Hypothalamus (tissue), 51 donors: ENCODE results near the gene S1PR5.
"Not testable (repeated sequence)": the region's sequence is repeated elsewhere in the genome, so short reads cannot be mapped to it uniquely, and the experiment has no call there.

Experiments
- DNase-seq, 51 donors: peaks; one replicate each; lab custom pipeline; 2025; lab: John Stamatoyannopoulos, UW

The S1PR5 gene

GRCh38 chr19:10544753-10545251 lies 27.6 kb upstream of the S1PR5 start:
- DNase-seq: no peak

GRCh38 chr19:10544242-10544752 lies 27.1 kb upstream of the S1PR5 start:
- DNase-seq: peak in 4 of 51 donors; percentile 5 to 46 (median 34)

GRCh38 chr19:10543420-10544241 lies 26.4 kb upstream of the S1PR5 start, which contains the start of gene ATG4D:
TSS of gene ATG4D (plus strand) at chr19:10543904. CDS start at chr19:10544091, 187 bp downstream.
- DNase-seq: peak; percentile 13 to 87 (median 60)

GRCh38 chr19:10543059-10543419 lies 25.8 kb upstream of the S1PR5 start:
- no peak for DNase-seq

DNA sequence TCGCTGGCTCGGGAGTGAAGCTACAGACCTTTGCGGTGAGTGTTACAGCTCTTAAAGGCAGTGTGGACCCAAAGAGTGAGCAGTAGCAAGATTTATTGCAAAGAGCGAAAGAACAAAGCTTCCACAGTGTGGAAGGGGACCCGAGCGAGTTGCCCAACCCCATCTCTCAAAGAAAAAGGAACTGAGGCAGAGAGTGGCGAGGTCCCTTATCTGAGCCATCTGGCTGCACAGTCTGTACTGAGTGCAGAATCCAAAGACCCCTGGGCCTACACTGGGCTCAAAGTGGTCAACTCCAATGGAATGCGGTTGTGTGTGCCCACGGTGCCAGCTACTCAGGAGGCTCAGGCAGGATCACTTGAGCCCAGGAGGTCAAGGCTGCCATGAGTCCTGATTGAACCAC lies 21.8 kb upstream of the S1PR5 start:
- DNase-seq: not testable (repeated sequence)

DNA sequence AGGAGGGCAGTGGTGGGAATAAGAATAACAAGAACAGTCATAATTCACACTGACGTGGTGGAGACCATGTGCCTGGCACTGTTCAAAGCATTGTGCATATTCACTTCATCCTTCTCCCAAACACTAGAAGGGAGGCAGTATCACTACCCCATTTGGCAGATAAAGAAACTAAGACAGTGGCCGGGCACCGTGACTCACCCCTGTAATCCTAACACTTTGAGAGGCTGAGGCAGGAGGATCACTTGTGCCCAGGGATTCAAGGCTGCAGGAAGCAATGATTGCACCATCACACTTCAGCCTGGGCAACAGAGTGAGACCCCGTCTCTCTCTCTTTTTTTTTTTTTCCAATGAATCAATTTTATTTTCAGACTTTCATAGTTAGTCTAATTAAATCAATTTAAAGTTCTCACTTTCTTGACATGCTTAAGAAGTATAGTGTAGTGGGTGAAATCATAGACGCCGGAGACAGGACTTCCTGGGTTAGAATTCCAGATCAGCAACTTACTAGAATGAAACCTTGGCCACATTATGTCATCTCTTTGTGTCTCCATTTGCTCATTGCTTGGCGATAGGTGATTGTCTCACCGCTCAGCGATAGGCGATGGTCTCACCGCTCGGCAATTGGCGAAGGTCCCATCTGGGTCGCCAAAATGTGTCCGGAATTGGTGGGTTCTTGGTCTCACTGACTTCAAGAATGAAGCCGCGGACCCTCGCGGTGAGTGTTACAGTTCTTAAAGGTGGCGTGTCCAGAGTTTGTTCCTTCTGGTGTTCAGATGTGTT lies 21.1 kb upstream of the S1PR5 start:
- DNase-seq: no peak

- no peak for DNase-seq
These were observed 20.4 kb upstream of the S1PR5 start for GRCh38 chr19:10537668-10538067.

DNA sequence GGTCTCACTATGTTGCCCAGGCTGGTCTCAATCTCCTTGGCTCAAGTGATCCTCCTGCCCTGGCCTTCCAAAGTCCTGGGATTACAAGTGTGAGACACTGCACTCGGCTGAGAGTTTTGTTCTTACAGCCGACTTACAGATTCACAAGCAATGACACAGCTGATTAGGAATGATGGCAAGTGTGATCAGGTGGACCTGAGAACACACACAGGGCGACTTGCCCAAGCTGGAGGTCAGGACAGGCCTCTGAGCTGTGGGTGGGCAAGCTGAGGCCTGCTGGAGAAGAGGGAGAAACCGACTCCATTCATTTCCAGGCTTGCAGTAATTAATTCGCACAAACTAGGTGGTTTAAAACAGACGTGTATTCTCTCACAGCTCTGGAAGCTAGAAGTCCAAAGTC lies 18.4 kb upstream of the S1PR5 start:
- no peak for DNase-seq

DNA sequence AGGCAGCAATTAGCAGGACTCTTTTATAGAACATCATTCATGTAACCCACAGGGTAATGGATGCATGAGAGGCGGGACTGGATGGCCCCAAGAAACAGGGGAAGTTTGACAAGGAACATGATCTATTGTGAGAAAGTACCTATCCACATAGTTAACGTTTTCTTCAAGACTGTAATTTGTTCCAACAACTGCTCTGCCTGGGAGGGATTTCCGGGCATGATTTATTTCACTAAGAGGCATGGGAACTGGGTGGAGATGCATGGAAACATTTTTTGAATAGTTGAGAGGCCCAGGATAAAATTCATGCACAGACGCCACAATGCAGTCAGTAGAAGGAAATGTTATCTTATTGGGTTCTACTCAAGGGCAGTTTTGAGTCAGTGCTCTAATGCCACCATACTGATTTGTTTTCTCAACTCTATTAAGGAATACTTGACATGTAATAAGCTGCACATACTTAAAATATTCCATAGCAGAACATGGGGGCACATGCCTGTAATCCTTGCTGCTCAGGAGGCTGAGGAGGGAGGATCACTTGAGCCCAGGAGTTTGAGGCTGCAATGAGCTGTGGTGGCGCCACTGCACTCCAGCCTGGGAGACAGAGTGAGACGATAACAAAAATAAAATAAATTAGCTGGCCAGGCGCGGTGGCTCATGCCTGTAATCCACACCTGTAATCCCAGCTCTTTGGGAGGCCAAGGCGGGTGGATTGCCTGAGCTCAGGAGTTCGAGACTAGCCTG lies 16.6 kb upstream of the S1PR5 start:
- no peak for DNase-seq

- DNase-seq: no peak
These were observed 15.2 kb upstream of the S1PR5 start for GRCh38 chr19:10532457-10532856.

DNA sequence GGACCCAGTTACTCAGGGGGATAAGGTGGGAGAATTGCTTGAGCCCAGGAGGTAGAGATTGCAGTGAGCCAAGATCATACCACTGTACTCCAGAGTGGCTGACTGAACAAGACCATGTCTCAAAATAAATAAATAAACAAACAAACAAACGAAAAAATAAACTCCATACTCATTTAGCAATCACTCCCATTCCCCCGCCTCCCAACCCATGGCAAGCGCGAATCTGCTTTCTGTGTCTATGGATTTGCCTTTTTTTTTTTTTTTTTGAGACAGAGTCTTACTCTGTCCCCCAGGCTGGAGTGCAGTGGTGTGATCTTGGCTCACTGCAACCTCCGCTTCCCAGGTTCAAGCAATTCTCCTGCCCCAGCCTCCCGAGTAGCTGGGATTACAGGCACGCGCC lies 9.6 kb upstream of the S1PR5 start:
- not testable (repeated sequence) for DNase-seq

GRCh38 chr19:10525636-10526035 lies 8.4 kb upstream of the S1PR5 start:
- DNase-seq: no peak

DNA sequence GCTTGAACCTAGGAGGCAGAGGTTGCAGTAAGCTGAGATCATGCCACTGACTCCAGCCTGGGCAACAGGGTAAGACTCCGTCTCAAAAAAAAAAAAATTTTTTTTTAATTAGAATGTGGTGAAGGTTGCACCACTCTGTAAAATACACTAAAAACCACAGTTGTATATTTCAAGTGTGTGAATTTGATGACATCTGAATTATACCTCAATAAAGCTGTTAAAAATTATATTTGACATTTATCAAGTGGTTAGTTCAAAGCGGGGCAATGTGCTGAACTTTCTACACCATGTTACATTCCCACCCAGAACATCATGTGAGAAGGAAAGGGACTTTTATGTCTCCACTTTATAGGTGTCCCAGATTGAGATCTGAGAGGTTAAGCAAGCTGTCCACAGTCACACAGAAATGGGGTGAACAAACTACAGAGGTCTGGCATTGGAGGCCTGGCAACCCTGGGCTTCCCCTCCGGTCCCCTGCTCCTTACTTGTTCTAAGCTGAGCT lies 5.9 kb upstream of the S1PR5 start:
- no peak for DNase-seq

DNA sequence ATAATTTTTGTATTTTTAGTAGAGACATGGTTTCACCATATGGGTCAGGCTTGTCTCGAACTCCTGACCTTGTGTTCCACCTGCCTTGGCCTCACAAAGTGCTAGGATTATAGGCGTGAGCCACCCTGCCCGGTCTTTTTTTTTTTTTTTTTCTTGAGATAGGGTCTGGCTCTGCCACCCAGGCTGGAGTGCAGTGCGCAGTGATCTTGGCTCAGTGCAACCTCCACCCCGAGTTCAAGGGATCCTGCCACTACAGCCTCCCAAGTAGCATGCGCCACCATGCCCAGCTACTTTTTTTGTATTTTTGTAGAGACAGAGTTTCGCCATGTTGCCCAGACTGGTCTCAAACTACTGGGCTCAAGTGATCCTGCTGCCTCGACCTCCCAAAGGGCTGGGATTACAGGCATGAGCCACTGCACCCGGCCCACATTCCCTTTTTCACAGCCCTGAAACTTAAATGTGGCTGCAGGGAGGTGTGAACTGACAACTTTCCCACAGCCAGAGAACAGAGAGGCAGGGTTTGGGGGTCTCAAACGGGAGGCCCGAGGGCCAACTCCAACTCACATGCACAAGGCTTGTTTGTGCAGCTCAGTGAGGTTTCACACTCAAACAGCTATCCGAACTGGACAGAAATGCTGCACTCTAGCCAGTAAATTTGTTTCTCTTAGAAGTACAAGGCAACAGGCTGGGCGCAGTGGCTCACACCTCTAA lies 4.4 kb upstream of the S1PR5 start:
- DNase-seq: no peak

DNA sequence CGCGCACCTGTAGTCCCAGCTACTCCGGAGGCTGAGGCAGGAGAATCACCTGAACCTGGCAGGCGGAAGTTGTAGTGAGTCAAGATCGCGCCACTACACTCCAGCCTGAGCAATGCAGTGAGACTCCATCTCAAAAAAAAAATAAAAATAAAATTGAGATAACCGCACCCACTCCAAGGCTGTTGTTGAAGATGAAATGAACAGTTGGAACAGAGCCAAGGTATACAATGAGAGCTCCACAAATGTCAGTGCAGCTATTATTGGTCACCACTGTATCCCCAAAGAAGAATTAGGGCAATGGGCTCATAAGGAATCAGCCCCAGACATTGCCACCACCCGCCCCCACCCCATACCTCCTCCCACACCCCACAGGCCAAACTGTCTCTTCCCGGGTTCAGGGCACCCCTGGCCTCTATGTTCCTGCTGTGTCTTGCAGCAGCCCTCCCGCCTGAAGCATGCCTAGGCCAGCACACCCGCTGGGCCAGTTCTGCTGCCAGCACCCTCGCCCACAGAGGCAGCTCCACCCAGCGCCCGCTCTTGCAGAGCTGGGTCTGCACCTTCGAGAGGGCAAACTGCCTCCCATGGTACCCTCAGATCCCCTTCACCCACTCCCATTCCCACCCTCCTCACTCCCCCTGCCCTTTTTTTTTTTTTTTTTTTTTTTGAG lies 3.5 kb upstream of the S1PR5 start:
- no peak for DNase-seq

- DNase-seq: no peak
These were observed 2.2 kb upstream of the S1PR5 start for GRCh38 chr19:10519421-10519820.

GRCh38 chr19:10518444-10519361 lies 1.5 kb upstream of the S1PR5 start:
- peak in 18 of 51 donors; percentile 9 to 49 (median 22) for DNase-seq

DNA sequence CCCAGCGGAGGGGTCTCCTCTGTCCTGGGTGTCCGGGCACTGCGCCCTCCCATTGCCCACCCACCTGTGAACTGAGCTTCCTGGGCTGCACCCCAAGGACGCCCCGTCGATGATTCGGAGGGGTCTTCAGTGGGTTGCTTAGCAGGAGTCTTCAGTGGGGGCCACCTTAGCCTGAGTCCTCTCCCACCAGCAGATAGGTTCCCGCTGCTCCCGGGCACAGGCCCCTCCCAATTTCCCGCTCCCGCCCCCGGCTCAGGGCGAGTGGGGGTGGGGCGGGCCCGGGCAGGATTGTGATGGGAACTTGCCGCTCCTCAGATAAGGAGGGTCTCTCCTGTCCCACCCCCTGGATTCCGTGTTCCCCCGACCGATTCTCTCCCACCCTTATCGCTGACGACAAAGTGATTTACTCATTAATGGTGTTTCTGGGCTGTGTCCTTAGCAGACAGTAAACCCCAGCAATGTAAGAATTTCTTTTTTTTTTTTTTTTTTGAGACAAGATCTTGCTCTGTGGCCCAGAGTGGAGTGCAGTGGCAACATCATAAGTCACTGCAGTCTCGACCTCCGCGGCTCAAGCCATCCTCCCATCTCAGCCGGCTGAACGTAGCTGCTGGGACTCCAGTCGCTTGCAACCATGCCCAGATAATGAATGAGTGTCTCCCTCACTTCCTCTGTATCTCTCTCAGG lies 655 bp upstream of the S1PR5 start:
- DNase-seq: peak in 33 of 51 donors; percentile 8 to 90 (median 60)
